ENCODE measurements around the gene IL20RB. TPM values are rescaled to one million over a fixed set of nuclear protein-coding genes. Genes with fewer than 3 reads are reported as not detected.

The IL20RB gene
- total and polyA plus RNA-seq, 2 donors (not counting 3 experiments of a cell fraction or from before 2014, with no cell fraction given), result 0.79 to 1.6 TPM

DNA sequence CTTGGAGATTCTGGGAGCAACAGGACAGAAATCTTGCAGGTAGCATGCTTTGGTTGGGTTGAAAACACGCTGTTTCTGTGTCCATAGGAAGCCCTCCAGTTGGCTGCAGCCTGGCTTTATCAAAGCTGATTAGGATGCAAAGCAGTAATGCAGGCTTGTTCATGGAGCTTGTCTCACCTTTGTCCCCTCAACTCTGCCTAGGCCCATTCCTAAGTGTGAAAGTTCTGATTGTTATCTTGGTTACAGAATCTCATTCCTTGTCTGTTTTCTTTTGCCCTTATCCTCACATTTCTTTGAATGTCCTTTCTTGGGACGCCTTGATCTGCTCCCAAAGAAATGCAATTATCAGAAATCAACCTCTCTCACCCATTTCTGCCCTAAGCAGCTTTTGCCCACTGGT lies 83.5 kb downstream of the IL20RB start:
- DNase-seq (ENCODE audit: low read depth, low spot score) (no peak), FAIRE-seq (no peak)
- dilution Hi-C loops (cut with MboI; ENCODE audit: extremely low pct_ligation_motif_present, low sequenced_read_pairs), result no loop called here
- H3K36me3 ChIP-seq (ENCODE audit: control insufficient read depth in 2 of 2, extremely low read depth in 1 of 2, insufficient read depth in 2 of 2, low read length in 2 of 2), result no peaks in the 10 kb centered on the region
- BruUV-seq (replicated peaks), result no TSS peak
- no peak overlapping the region for H3K4me3 ChIP-seq (replicated peaks in 1 of 3; ENCODE audit: insufficient read depth in 1 of 3, low read depth in 1 of 3, low read length in 3 of 3)
- H3K27ac ChIP-seq (ENCODE audit: insufficient read depth, low read depth, low read length), result no peak overlapping the region
- intact Hi-C loops (cut with micrococcal nuclease), result no loop called here
- H3K4me1 ChIP-seq (ENCODE audit: control insufficient read depth, extremely low read depth, insufficient read depth, low read length), result no peaks in the 10 kb centered on the region
- POLR2A ChIA-PET, result no interaction called here
- H3K9me1 ChIP-seq (replicated peaks; ENCODE audit: control insufficient read depth, extremely low read depth, insufficient read depth, low read length), result no peaks in the 10 kb centered on the region
- H3K27me3 ChIP-seq (ENCODE audit: control insufficient read depth in 2 of 2, insufficient read depth in 2 of 2, low read length in 2 of 2), result peaks cover 0 to 1% of the 10 kb centered on the region in 2 experiments
- H3K9ac ChIP-seq (replicated peaks; ENCODE audit: extremely low read depth, insufficient read depth, low read length), result no peak overlapping the region
- CTCF ChIA-PET, result interaction anchor here (1.4 to 2.8 kb wide), 3 partner anchors 9 to 64 kb away, joined by 3 to 25 read pairs (median 5); no protein-coding TSS in a partner anchor
- H3K4me2 ChIP-seq (ENCODE audit: insufficient read depth, low read length), result no peak overlapping the region
- no peak overlapping the region for H2AFZ ChIP-seq (ENCODE audit: low read depth, low read length)
- TF ChIP-seq MYC (IDR thresholded peaks at IDR 0.05; ENCODE audit: low read depth, low read length), result no peak
- no peaks in the 10 kb centered on the region for H3K79me2 ChIP-seq (ENCODE audit: control insufficient read depth, insufficient read depth, low read length)
- H4K20me1 ChIP-seq (replicated peaks; ENCODE audit: control insufficient read depth, extremely low read depth, insufficient read depth, low read length), result no peaks in the 10 kb centered on the region
- no peaks in the 10 kb centered on the region for H3K9me3 ChIP-seq (replicated peaks; ENCODE audit: control insufficient read depth, insufficient read depth, low read length)

DNA sequence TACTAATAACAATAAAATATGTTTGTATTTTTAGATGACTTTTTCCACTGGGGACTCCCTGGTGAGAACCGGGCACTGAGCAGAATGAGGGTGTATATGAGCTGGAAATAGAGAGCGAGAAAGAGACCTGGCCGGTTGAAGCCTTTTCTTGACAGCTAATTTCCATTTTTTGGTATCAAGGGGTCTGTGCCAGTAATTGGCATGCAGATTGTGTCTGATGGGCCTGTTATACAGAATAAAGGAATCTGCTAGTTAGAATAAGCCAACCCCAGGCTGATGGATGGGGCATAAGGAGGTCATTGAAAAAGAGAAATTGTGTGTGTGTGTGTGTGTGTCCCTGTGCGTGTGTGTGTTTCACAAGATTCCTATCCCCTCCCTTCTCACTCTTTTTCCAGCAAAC lies 83.9 kb downstream of the IL20RB start:
- no peak overlapping the region for H3K27ac ChIP-seq (ENCODE audit: insufficient read depth, low read depth, low read length)
- CTCF ChIA-PET, result interaction anchor here (1.1 to 2.8 kb wide), 5 partner anchors 7 to 68 kb away, joined by 3 to 25 read pairs (median 3); no protein-coding TSS in a partner anchor
- H3K27me3 ChIP-seq (ENCODE audit: control insufficient read depth in 2 of 2, insufficient read depth in 2 of 2, low read length in 2 of 2), result peaks cover 0 to 1% of the 10 kb centered on the region in 2 experiments
- no peak overlapping the region for H3K9ac ChIP-seq (replicated peaks; ENCODE audit: extremely low read depth, insufficient read depth, low read length)
- dilution Hi-C loops (cut with MboI; ENCODE audit: extremely low pct_ligation_motif_present, low sequenced_read_pairs), result no loop called here
- no peak for DNase-seq (ENCODE audit: low read depth, low spot score)
- H3K9me3 ChIP-seq (replicated peaks; ENCODE audit: control insufficient read depth, insufficient read depth, low read length), result no peaks in the 10 kb centered on the region
- BruUV-seq (replicated peaks), result no TSS peak
- H3K4me2 ChIP-seq (ENCODE audit: insufficient read depth, low read length), result no peak overlapping the region
- H3K36me3 ChIP-seq (ENCODE audit: control insufficient read depth in 2 of 2, extremely low read depth in 1 of 2, insufficient read depth in 2 of 2, low read length in 2 of 2), result no peaks in the 10 kb centered on the region
- H3K9me1 ChIP-seq (replicated peaks; ENCODE audit: control insufficient read depth, extremely low read depth, insufficient read depth, low read length), result no peaks in the 10 kb centered on the region
- no peak overlapping the region for H3K4me3 ChIP-seq (replicated peaks in 1 of 3; ENCODE audit: insufficient read depth in 1 of 3, low read depth in 1 of 3, low read length in 3 of 3)
- H4K20me1 ChIP-seq (replicated peaks; ENCODE audit: control insufficient read depth, extremely low read depth, insufficient read depth, low read length), result no peaks in the 10 kb centered on the region
- no peak for FAIRE-seq
- no peak overlapping the region for H2AFZ ChIP-seq (ENCODE audit: low read depth, low read length)
- no peaks in the 10 kb centered on the region for H3K79me2 ChIP-seq (ENCODE audit: control insufficient read depth, insufficient read depth, low read length)
- intact Hi-C loops (cut with micrococcal nuclease), result no loop called here
- no peak for TF ChIP-seq MYC (IDR thresholded peaks at IDR 0.05; ENCODE audit: low read depth, low read length)
- no peak for TF ChIP-seq POLR2A (IDR thresholded peaks at IDR 0.05; ENCODE audit: low read depth, low read length)
- TF ChIP-seq, protein P1, sequence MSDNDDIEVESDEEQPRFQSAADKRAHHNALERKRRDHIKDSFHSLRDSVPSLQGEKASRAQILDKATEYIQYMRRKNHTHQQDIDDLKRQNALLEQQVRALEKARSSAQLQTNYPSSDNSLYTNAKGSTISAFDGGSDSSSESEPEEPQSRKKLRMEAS (IDR thresholded peaks at IDR 0.05; ENCODE audit: insufficient read depth, insufficient read length), result no peak
- no peak for TF ChIP-seq EZH2 (IDR thresholded peaks at IDR 0.05; ENCODE audit: borderline replicate concordance, low read depth, low read length, severe bottlenecking)
- TF ChIP-seq, protein P2, sequence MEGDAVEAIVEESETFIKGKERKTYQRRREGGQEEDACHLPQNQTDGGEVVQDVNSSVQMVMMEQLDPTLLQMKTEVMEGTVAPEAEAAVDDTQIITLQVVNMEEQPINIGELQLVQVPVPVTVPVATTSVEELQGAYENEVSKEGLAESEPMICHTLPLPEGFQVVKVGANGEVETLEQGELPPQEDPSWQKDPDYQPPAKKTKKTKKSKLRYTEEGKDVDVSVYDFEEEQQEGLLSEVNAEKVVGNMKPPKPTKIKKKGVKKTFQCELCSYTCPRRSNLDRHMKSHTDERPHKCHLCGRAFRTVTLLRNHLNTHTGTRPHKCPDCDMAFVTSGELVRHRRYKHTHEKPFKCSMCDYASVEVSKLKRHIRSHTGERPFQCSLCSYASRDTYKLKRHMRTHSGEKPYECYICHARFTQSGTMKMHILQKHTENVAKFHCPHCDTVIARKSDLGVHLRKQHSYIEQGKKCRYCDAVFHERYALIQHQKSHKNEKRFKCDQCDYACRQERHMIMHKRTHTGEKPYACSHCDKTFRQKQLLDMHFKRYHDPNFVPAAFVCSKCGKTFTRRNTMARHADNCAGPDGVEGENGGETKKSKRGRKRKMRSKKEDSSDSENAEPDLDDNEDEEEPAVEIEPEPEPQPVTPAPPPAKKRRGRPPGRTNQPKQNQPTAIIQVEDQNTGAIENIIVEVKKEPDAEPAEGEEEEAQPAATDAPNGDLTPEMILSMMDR (IDR thresholded peaks at IDR 0.05; ENCODE audit: extremely low read depth in 1 of 2, insufficient read depth in 1 of 2, low read depth in 1 of 2, low read length in 2 of 2), result no peak
- no peak for TF ChIP-seq POLR2AphosphoS5 (IDR thresholded peaks at IDR 0.05; ENCODE audit: insufficient read depth, low read depth, low read length)
- no peak for TF ChIP-seq GATA2 (IDR thresholded peaks at IDR 0.05; ENCODE audit: insufficient read depth, insufficient read length, low read depth, low read length)
- no peak for TF ChIP-seq JUN (IDR thresholded peaks at IDR 0.05; ENCODE audit: borderline replicate concordance, insufficient read depth, insufficient read length, low read depth)
- H3K4me1 ChIP-seq (ENCODE audit: control insufficient read depth, extremely low read depth, insufficient read depth, low read length), result no peaks in the 10 kb centered on the region
- POLR2A ChIA-PET, result no interaction called here

Measured in endothelial cell of umbilical vein (primary cell).